Pancreas (tissue), 10 donors: ENCODE measurements around the gene ADO. TPM values are rescaled to one million over a fixed set of nuclear protein-coding genes. Genes with fewer than 3 reads are reported as not detected.
A peak's percentile ranks its signal among the peaks of the same experiment; 100 is the strongest.

ENCODE experiments used
- ATAC-seq, 4 donors: fragments of 200-7000 bp; cut with Tn5 transposase; one replicate each; pipeline versions ENCODE4 v1.8.0 to v1.9.1; 2020; ENCODE audit warnings: mild to moderate bottlenecking in 4 of 4, moderate library complexity in 4 of 4
- DNase-seq, 6 donors: peaks; one replicate each; pipeline ENCODE4 v3.0.0-alpha.2; 2020
- FAIRE-seq: peaks from 2 replicates; lab custom pipeline; 2012; peaks lifted over from hg19 to GRCh38; lab: Jason Lieb, UNC
- H3K27ac ChIP-seq, 4 donors: fragments of 200-600 bp; sonication (generic); 1 replicate in 3 of 4; 2 replicates in 1 of 4; pipeline versions ENCODE4 v1.5.0 to v1.8.0; 2020
- H3K27me3 ChIP-seq, 4 donors: fragments of 200-600 bp; one replicate each; pipeline ENCODE4 v1.8.0; 2021
- H3K36me3 ChIP-seq, 3 donors: fragments of 200-600 bp; sonication (generic) in 1 of 3; one replicate each; pipeline versions ENCODE4 v1.5.0 to v1.8.0; 2020 to 2021
- H3K4me1 ChIP-seq, 3 donors: fragments of 200-600 bp; one replicate each; pipeline ENCODE4 v1.8.0; 2021
- H3K4me3 ChIP-seq, 4 donors: fragments of 200-600 bp; sonication (generic) in 2 of 4; one replicate each; pipeline versions ENCODE4 v1.5.0 to v1.8.0; 2020 to 2021
- H3K9me3 ChIP-seq, 4 donors: fragments of 200-600 bp; one replicate each; pipeline ENCODE4 v1.8.0; 2021
- CTCF ChIP-seq, 4 donors: fragments of 200-600 bp; sonication (generic) in 3 of 4; IDR thresholded peaks; one replicate each; pipeline versions ENCODE4 v1.5.0 to v1.8.0; 2021; ENCODE audit warnings: antibody characterized with exemption in 4 of 4
- WGBS, 2 donors: extraction: QIAGEN DNeasy Blood & Tissue Kit; methylation state at CpG; one replicate each; pipeline ENCODE4 v1.1.7; 2013; 5-methylcytosine and 5-hydroxymethylcytosine counted together
- intact Hi-C, 3 donors: fragments of 100-400 bp; cut with DNase I; formaldehyde crosslinking; loops; one replicate each; pipeline versions ENCODE4 v1.11.1 to v1.14.2; 2022
- polyA plus RNA-seq, 2 donors: library from polyadenylated mRNA; stranded (reverse); fragments of 200-250 nt; gene quantifications; one replicate each; pipeline ENCODE4 v1.2.3, GENCODE V29; 2013
- total RNA-seq, 6 donors: library from RNA; stranded (reverse); fragmentation: NEBNext Ultra II Directional in 4 of 6; extraction: Animal tissue kit (Norgen Biotek cat#: 25700) in 4 of 6; gene quantifications; one replicate each; pipeline versions ENCODE4 v1.2.1 to v1.2.4, GENCODE V29; 2021 to 2023
- donor health status: healthy with polysubstance abuse.
- donor health status: DM: no; HTN: no; CAD: no; lungs with moderate emphysema.
- donor health status: DM: no; HTN: no; CAD: no.
- donor health status: control.
- donor health status: control.
- donor health status: Bipolar disorder and iron deficiency.
- donor health status: DM: yes; HTN: yes; CAD: no.
- donor health status: DM: no; HTN: no; CAD: no.
- donor health status: DM: no; HTN: no; CAD: no.
- donor health status: DM: yes; HTN: yes; CAD: no.

ADO gene
- total and polyA plus RNA-seq, 8 donors = 2.4 to 9.6 (median 5.3) TPM

- no peak for TF ChIP-seq CTCF (IDR thresholded peaks at IDR 0.05)
- peak in 2 of 4 donors; percentile 50 to 71 for ATAC-seq
- no peak overlapping the region for H3K27ac ChIP-seq
- DNase-seq = no peak
- no peaks in the 10 kb centered on the region for H3K36me3 ChIP-seq
- no peaks in the 10 kb centered on the region for H3K4me1 ChIP-seq
- H3K4me3 ChIP-seq = no peak overlapping the region
- intact Hi-C loops = no loop called here
- WGBS, 2 donors = 77 to 82% methylated on average over 14 of the region's 14 CpGs
- H3K27me3 ChIP-seq = no peaks in the 10 kb centered on the region
- no peak for FAIRE-seq
- no peaks in the 10 kb centered on the region for H3K9me3 ChIP-seq
These were observed 44.1 kb upstream of the ADO start for GRCh38 chr10:62760401-62760800.

- Histone ChIP-seq H3K27ac (no peak overlapping the region), H3K27me3 (no peaks in the 10 kb centered on the region), H3K4me3 (no peak overlapping the region), H3K9me3 (no peaks in the 10 kb centered on the region), H3K36me3 (no peaks in the 10 kb centered on the region), H3K4me1 (no peaks in the 10 kb centered on the region)
- intact Hi-C loops = no loop called here
- ATAC-seq (no peak), FAIRE-seq (no peak), DNase-seq (no peak)
- TF ChIP-seq CTCF (IDR thresholded peaks at IDR 0.05) = no peak
- WGBS, 2 donors = 31 to 32% methylated on average over 3 of the region's 3 CpGs
These were observed 43.4 kb upstream of the ADO start for GRCh38 chr10:62761115-62761514.

- no peak overlapping the region for H3K27ac ChIP-seq
- no peaks in the 10 kb centered on the region for H3K4me1 ChIP-seq
- no peaks in the 10 kb centered on the region for H3K27me3 ChIP-seq
- 86 to 92% methylated on average over 4 of the region's 4 CpGs for WGBS, 2 donors
- intact Hi-C loops = no loop called here
- no peak for TF ChIP-seq CTCF (IDR thresholded peaks at IDR 0.05)
- H3K4me3 ChIP-seq = no peak overlapping the region
- ATAC-seq = no peak
- DNase-seq = no peak
- H3K9me3 ChIP-seq = no peaks in the 10 kb centered on the region
- no peak for FAIRE-seq
- no peaks in the 10 kb centered on the region for H3K36me3 ChIP-seq
These were observed 41.4 kb upstream of the ADO start for GRCh38 chr10:62763155-62763554.

- no peak overlapping the region for H3K4me3 ChIP-seq
- 92 to 94% methylated on average over 4 of the region's 4 CpGs for WGBS, 2 donors
- ATAC-seq (no peak), DNase-seq (no peak), FAIRE-seq (no peak)
- no peaks in the 10 kb centered on the region for H3K9me3 ChIP-seq
- H3K4me1 ChIP-seq = no peaks in the 10 kb centered on the region
- H3K36me3 ChIP-seq = no peaks in the 10 kb centered on the region
- H3K27me3 ChIP-seq = no peaks in the 10 kb centered on the region
- intact Hi-C loops = no loop called here
- no peak for TF ChIP-seq CTCF (IDR thresholded peaks at IDR 0.05)
- no peak overlapping the region for H3K27ac ChIP-seq
These were observed 40.5 kb upstream of the ADO start for GRCh38 chr10:62764011-62764410.

- Histone ChIP-seq H3K27me3 (no peaks in the 10 kb centered on the region), H3K9me3 (no peaks in the 10 kb centered on the region), H3K4me3 (no peak overlapping the region), H3K36me3 (no peaks in the 10 kb centered on the region), H3K27ac (no peak overlapping the region), H3K4me1 (no peaks in the 10 kb centered on the region)
- DNase-seq (no peak), ATAC-seq (no peak), FAIRE-seq (no peak)
- no peak for TF ChIP-seq CTCF (IDR thresholded peaks at IDR 0.05)
- 72 to 81% methylated on average over 2 of the region's 2 CpGs for WGBS, 2 donors
- intact Hi-C loops = no loop called here
These were observed 38.8 kb upstream of the ADO start for GRCh38 chr10:62765726-62766125.
